Iris pigment epithelial cell (primary cell): ENCODE results near the gene PAXX.
"Not testable (repeated sequence)": the region's sequence is repeated elsewhere in the genome, so short reads cannot be mapped to it uniquely, and the experiment has no call there.

Experiments
- DNase-seq: peaks from one replicate; pipeline ENCODE4 v3.0.0-alpha.2; 2011; ENCODE audit warnings: low read depth

Gene PAXX

DNA sequence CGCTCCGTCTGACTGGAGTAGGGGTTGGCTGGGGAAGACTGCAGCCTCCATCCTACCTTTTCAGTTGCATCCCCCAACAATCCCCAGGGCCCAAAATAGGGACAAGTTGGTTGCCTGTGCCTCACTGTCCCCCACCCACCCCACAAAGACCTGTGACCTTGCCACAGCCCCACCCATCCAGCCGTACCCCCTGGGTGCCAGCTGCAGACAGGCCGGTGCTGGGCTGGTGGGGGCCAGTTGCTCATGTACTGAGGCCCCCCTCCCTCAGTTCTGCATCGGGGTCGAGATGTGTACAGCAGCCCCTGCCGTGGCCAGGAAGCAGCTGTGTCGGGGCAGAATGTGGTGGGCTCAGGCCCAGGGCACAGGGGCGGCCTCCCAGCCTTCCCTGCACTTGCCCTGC lies 9.1 kb upstream of the PAXX start:
- DNase-seq, result no peak

DNA sequence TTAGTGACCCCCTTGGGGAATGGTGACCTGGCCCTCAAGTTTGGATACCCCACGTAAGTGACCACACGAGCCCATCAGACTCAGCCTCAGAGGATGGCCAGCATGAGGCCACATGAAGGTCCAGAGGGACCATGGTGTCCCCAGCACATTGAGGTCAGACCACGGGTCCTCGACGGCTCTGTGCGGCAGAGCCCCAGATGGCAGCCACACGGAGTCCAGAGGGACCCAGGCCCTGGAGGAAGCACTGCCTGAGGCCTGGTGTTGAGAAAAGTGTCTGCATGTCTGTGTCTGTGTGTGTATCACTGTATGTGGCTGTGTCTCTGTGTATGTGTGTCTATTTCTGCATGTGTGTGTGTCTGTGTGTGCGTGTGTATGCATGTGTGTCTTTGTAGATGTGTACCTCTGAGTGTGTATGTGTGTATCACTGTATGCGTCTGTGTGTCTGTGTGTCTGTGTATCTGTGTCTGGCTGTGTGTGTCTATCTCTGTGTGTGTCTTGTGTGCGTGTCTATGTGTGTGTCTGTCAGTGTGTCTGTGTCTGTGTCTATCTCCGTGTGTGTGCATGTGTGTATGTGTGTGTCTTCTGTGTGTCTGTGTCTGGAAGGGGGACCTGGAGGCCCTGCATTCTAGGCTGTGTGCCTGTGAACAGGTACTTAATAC lies 8.4 kb upstream of the PAXX start:
- no peak for DNase-seq

DNA sequence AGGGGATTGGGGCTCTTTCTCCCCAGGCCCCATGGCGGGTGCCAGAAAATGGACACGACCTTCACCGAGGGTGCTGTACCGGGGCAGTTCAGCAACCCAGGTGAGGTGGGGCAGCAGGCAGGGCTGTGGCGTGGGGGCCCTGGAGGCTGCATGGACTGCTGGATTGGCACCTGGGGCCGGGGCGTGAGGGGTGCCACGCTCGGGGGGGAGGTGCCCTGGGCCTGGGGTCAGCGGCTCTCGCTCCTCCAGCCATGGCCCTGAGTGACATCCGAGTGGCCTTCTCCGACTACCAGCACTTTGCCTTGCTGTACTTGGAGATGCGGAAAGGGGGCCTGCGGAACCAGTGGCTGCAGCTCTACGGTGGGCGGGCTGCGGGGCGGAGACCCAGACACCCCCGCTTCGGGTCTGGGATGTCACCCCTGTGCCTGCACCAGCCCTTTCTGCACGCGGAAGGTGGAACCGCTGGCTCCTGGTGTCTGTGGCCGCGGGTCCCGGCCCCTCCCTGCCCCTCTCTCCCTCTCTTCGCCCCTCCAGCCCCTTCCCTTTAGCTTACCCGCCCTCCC lies 7.7 kb upstream of the PAXX start:
- no peak for DNase-seq

- DNase-seq, result no peak
Observed at GRCh38 chr9:136985027-136985602, 7.1 kb upstream of the PAXX start.

- no peak for DNase-seq
Observed at GRCh38 chr9:136985853-136986252, 6.4 kb upstream of the PAXX start.

DNA sequence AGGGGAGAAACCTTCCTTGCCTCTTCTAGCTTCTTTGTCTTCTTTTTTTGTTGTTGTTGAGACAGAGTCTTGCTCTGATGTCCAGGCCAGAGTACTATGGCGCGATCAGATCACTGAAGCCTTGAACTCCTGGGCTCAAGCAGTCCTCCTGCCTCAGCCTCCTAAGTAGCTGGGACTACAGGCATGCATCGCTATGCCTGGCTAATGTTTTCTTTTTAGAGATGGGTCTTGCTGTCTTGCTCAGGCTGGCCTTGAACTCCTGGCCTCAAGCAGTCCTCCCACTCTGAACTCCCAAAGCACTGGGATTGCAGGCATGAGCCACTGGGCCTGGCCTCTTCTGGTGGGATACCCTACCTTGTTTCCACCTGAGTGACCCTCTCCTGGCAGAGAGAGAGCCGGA lies 3.4 kb upstream of the PAXX start:
- DNase-seq, result no peak

DNA sequence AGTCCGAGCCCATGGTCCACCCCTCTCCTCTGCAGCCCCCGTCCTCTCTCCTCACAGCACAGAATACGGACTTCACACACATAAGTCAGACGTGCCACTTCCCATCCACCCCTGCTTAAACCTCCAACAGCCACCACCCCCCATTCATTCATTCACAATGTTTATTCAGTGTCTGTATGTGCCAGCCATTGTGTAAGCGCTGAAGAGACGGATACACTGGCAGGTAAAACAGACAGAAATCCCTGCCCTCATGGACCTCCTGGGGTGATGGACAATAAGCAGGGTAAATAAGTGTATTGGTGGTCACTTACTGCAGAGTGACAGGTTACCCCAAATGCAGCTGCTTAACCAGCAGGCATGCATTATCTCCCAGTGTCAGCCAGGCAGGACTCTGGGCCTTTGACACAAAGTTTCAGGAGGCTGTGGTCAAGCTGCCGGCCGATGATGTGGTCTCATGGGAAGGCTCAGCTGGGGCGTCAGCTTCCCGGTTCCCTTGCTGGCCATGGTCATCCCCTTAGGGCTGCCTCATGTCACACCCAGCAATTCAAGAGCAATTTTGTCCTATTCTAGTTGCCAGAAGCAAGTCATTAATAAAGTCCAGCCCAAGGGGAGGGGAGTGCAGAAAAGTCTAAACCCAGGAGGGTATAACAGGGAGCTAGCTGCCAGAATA lies 1.8 kb upstream of the PAXX start:
- no peak for DNase-seq

DNA sequence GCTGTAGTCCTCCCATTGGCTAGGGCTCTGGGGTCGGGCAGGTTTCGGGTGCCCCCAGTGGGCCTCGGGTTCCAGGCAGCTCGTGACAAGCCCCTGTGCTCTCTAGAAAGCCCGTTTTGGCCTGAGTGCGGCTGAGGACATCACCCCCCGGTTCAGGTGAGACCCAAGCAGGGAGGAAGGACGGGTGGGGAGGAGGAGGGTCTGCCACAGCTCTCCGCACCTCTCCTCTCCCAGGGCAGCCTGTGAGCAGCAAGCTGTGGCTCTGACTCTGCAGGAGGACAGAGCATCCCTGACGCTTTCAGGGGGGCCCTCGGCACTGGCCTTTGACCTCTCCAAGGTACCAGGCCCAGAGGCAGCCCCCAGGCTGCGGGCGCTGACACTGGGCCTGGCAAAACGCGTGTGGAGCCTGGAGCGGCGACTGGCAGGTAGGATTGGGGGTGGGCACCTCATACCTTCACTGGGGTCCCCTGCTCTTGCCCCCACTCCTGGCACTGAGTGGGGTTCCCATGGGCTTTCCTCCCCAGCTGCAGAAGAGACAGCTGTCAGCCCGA lies 672 bp downstream of the PAXX start:
- DNase-seq, result no peak

DNA sequence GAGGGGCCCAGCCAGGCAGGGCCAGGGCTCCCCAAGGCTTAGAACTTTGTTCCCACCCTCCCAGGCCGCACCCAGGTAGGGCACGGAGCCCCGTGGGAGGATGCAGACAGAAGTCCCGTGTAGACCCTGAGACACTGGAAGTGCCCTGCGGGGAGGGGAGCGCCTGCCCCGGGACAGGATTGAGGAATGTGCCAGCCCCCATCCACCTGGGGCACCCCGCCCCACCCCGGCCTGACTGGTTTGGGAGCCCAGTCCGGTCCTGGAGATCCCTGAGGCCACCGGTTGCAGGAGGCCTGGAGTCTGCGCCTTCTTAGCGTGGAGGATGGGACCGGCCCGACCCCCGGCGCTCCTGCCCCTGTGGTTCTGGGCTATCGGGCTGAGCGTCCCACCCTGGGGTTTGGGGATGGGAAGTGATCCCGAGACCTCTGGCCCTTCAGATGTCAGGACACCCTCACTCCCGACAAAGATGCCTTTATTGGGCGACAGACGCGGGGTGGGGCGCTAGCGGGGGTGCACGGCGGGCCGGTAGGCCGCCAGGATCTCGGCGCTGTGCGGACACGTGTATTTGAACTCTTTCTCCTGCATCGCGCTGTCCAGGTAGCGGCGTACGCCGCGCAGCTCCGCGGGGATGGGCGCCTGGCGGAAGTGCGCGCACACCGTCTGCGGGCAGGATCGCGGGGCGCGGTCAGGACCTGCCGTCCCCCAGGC lies 2.1 kb downstream of the PAXX start:
- no peak for DNase-seq

DNA sequence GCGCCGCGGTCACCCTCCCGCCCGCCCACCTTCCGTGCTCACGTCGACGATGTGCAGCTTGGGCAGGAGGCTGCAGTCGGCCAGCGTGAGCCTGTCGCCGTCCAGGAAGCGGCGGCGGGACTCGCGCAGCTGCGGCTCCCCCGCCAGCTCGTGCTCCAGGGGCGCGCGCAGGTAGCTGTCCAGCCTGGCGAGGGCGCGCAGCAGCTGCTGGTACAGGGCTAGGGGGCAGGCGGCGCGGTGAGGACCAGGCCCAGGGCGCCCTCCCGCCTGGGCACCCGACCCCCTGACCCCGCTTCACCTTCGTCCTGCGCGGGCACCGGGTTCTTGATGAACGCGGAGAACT lies 2.6 kb downstream of the PAXX start:
- no peak for DNase-seq

GRCh38 chr9:136995362-136995761 lies 3.1 kb downstream of the PAXX start:
- DNase-seq, result no peak

DNA sequence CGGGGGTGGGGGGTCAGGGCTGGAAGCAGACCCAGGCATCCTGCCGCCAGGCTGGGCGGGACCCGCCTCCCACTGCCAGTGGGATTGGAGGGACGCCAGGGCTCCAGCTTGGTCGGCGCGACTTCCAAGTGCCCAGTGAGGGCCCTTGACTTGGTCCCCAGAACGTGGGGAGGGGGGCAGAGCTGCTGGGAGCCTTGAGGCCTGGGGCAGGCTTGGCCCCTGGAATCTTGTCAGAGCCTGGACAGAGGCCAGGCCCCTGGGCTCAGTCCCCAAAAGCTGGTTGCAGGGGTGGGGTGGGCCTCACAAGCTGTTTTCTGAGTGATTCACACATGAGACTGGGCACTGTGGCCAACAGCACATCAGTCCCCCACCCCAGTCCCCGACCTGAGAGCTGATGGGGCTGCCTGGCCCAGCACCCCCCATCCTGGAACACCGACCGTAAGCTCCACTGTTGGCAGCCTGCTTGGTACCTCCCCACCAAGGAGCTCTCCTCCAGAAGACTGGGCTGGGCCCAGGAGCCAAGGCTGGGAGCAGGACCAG lies 3.6 kb downstream of the PAXX start:
- DNase-seq, result no peak

DNA sequence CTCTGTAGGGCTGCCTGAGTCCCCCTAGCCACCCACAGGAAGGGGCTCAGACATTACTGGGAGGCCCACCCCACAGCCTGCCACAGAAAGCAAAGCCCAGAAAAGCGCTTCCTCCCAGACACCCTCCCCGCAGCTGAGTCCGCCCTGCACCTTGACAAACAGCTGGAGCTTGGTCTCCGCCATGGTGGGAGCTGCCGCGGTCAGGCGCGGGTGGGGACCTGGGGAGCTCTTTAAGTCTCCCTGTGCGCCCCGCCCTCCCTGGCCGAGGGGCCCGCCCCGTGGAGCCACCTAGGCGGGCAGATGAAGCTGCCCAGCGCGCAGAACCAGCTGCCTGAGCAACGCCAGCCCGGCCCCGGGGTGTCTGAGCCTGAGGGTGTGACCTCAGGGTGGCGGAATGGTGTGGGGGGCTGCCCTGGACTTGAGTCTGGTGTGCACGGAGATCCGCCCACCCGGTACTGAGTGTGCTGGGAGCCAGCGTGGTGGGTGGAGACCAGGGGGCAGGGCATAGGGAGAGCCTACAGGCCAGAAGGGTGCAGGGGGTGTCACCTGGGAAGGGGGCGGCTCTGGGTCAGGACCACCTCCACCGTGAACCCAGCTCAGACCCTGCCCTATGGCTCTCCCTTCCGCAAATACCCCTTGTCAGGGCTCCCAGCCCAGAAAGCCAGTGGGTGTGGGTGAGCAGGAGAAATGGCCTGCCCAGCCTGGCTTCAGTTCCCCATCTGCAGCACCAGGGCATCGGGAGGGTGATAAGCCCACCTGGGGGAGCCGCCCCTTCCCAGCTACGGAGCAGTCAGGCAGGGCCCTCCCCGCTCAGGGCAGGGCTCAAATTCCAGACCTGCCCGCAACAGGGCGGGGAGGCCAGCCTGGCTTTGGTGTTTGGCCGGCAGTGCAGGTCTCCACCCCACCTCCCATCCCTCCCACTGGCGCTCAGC lies 4.4 kb downstream of the PAXX start, which contains the start of gene CLIC3:
TSS of gene CLIC3 (minus strand) at position 208 of the 932 bp plus-strand sequence. CDS start at position 183, 25 bp downstream.
- DNase-seq, result no peak

GRCh38 chr9:136997371-136997770 lies 5.1 kb downstream of the PAXX start:
- DNase-seq, result no peak

- DNase-seq, result peak; percentile 32
Observed at GRCh38 chr9:136997830-136998234, 5.6 kb downstream of the PAXX start.

DNA sequence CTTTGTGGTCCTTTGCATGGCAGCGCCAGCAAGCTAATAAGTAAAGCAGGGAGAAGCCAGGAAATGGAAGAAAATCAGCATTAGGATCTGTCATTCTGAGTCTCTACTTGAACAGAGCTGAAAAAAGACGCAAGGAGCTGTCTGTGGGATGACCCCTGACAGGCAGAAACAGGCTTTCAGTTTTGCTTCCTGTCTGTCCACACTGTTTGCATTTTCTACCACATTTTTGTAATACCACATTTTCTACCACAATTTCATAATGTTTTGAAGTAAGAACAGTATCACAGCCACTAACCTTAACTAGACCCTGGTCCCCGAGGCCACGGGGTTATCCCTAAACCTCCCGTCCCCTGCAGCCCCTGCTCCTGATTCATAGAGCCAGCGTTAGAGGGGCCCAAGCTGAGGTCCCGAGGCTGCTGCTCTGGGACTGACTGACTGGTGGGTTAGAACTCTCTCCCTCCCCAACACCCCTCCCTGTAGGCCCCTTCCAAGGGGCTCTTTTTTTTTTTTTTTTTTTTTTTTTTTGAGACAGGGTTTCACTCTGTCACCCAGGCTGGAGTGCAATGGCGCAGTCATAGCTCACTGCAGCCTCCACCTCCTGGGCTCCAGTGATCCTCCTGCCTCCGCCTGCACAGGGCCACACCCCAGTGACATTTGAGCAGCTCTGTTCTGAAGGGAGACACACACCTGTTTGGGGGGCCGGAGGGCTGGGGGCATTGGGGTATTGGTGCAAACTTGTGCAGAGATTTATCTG lies 8.1 kb downstream of the PAXX start:
- peak; percentile 93 for DNase-seq

DNA sequence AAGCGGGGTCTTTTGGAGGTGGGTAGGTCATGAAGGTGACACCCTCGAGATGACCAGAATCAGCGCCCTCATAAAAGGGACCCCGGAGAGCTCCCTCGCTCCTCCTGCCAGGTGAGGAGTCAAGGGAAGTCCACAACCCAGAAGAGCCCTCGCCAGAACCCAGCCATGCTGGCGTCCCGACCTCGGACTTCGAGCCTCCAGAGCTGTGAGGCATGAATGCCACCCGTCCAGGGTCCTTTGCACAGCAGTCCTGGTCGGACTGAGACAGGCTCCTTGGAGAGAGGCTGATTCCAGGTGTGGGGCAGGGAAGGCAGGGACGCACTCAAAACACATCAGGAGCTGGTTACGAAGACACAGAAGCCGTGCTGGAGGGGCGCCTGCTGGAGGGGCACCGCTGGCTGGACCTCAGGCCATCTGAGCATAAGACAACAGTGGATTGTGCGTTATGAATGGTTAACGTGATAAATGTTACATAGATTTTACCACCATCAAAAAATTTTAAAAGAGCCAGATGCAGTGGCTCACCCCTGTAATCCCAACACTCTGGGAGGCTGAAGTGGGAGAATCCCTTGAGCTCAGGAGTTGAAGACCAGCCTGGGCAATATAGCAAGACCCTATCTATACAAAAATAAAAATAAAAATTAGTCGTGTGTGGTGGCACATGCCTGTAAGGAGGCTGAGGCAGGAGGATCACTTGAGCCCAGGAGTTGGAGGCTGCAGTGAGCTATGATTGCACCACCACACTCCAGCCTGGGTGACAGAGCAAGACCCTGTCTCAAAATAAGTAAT lies 9.8 kb downstream of the PAXX start:
- no peak for DNase-seq

GRCh38 chr9:137002646-137003041 lies 10.4 kb downstream of the PAXX start:
- no peak for DNase-seq

DNA sequence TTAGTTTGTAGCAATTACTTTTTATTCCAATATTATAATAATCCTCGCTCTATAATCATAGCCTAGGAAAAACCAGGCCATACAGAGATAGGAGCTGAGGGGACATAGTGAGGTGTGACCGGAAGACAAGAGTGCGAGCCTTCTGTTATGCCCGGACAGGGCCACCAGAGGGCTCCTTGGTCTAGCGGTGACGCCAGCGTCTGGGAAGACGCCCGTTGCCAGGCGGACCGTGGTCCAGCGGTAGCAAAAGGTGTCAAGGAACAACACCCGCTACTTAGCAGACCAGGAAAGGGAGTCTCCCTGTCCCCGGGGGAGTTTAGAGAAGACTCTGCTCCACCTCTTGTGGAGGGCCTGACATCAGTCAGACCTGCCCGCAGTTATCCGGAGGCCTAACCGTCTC lies 12.1 kb downstream of the PAXX start:
- not testable (repeated sequence) for DNase-seq
